Stimulated activated CD4-positive, alpha-beta T cell treated with anti-CD3 and anti-CD28 coated beads, Interleukin-2, amount 100 ng/mL, for 24 hours (primary cell): ENCODE measurements around the gene RGS6.

ENCODE experiments used
- DNase-seq, 2 donors: peaks; one replicate each; pipeline ENCODE4 v3.0.0-alpha.2; 2020

The RGS6 gene

DNA sequence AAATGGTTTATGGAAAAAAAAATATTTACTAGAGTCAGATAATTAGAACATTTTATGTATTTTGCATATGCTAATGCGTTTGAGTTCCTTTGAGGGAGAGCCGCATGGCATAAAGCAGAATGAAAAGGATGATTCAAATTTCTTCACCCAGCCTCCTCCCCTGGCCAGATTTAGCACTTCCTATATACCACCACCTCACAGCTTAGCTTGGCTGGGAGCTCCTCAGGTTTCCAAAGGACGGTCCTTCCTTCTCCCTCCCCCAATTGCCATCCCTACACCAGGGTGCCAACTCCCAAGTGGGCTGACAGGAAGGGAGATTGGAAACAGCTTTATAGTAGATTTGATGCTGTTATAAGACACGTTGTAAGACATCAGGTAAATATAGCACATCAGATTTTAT lies 157.4 kb downstream of the RGS6 start:
- DNase-seq = no peak

DNA sequence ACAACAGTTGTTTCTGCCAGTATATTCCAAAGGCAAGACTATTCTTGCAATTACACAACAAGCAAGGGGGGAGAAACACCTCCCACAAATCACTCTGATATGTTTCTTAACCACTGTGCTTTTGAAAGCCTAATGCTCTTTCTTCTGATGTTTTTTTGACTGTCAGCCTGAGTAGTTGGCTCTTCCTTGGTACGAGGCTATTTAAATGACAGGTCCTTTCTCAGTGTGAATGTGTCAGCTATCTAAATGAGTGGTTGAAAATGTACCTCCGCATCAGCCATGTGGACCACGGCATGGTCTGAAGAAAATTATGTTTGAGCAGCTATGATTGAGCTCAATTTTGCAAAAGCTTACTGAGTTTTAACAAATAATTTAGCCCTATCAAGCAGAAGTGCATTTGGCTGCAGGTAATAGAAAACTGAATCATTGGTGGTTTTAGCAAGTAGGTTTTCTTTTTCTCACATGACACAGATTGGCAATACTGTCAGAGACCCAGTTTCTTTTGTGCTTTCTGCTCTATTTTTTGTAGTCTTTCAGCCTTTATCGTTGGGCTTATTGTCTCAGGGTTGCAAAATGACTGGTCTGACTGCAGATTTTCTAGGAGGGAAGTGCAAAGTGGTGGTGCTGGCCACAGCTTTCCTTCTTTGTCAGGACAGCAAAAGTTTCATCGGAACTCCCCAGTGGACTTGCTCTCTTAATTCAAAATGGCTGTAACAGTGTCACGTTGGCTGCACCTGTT lies 162.8 kb downstream of the RGS6 start:
- no peak for DNase-seq

DNA sequence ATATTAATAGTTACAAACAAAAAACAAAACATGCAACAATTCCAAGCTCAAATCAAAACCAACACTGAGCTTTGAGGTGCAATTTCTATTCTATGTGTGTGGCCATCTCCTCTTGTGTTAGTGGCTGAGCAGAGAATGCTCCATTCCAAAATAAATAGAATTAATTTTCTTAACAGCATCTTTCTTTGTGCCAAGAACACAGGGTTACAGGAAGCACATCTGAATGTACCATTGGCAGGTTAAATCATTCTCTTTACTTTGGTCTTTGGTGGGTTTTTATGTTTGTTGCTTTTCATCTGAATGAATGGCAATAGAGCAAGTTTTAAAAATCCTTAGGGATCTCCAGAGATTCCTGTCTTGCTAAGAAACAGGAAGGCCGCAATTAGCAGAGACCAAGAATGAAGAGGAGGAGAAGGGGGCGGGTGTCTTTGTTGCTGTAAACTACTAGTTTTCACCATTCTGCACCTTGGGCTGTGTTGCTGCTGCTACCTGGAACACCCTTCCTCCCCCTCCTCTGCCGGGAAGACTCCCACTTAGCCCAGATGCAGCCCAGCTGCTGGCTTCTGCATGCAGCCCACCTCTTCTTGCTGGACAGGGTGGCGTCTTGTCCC lies 165.0 kb downstream of the RGS6 start:
- DNase-seq = no peak

DNA sequence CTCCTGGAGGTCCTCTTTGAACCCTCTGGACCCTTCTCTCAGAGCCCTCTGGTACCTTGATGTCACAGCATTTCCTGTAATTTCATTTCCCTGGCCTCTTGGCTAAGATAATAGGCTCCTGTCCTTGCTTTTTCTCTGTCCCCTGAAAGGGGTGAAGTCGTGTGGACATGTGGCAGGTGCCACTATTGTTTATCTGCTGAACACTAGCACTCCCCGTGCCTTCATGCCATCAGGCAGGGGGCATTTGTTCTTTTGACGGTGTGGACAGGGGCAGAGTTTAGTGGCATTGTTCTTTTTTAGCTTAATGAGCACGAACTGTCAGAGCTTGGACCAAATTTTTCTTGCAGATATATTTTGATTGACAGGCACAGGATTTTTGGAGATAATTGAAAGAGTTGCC lies 166.0 kb downstream of the RGS6 start:
- no peak for DNase-seq

DNA sequence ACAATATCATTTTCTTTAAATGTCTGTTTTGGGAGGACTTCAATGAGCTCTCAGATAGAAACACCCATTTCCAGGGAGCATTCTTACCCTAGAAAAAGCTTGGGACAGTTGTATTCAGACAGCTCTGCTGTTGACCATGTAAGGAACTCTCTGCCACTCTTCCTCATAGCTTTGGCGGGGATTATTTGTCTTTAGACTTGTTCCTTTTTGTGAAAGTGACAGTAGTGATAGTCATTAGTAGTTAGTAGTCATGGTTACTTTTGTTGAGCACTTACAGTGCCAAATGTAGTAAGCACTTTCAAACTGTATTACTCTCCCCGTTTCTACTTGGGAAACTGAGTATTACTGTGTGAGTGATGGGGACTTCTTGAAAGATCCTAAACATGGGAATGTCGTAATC lies 167.3 kb downstream of the RGS6 start:
- DNase-seq = no peak

DNA sequence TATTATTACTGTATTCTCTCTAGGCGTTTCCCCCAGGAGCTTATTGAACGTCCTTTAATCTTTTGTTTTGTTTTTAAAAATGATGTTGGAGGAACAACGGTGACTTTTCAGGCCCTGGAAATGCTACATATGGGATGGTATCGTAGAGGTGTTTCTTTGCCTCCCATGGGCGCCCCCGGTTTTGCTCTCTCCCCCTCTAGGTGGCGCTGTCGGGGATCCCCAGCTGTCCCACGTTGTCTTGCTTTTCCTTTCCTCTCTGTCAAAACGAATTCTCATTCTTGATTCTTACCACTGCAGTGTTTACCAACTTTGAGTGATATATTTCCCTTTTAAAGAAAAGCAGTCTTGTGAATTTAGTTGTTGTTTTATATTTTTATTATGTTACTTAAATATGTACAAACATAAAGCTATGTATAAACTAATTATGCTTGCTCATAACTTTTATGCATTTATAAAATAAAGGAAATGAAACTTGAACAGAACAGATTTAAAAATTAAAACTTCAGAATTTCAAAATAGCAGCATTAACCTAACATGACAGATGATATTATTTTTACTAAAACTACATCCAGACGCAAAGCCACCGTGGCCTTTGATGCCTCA lies 171.9 kb downstream of the RGS6 start:
- peak; percentile 46 to 62 for DNase-seq

DNA sequence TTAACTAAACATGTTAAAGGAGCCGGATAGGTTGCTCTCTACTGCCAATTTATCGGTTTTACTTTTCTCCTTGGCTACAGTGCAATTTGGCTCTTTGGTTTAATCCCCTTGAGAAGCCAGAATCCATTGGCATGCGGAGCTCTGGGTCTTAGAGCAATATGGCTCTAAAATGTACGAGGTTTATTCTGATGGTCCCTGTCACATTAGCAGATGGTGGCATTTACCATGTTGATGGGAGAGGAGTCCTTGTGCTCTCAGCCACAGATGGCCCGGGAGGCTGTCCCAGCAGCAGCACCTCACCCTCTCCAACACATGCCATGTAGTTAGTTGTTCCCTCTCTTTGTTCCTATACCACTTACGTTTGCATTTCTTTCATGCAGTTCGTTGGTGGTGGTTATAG lies 179.7 kb downstream of the RGS6 start:
- DNase-seq = no peak

DNA sequence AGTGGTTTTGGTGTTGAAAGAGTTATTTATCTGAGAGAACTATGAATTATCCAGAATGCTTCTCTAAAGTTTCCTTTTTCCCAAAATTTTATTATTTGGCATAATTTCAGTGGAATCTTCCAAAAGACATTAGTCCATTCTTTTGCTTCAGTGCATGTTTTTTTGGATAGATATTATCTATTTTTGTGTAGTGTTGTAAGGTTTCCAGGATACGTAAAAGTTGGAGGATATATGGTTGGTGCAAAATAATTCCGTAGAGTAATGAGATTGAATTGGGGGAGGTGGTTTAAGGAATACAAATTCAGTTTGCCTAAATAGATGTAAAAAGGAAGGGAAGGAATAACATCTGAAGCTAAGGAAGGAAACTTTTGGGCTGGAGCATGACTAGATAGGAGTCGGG lies 186.6 kb downstream of the RGS6 start:
- no peak for DNase-seq

DNA sequence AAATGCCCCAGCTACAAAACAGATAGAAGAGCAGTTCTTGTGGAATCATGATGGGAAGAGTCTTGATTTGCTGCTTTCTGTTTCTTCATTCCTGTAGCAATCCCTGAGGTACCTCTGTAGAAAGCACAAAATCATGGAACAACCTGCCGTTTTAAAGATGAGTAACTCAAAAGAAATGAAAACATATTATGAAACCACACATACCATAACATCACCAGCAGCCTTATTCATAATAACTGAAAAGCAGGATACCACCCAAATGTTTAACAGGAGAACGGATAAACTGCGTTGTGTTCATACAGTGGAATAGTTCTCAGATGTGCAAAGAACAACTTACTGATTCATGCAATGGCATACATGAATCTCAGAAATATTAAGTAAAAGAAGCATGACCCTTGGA lies 188.1 kb downstream of the RGS6 start:
- no peak for DNase-seq

DNA sequence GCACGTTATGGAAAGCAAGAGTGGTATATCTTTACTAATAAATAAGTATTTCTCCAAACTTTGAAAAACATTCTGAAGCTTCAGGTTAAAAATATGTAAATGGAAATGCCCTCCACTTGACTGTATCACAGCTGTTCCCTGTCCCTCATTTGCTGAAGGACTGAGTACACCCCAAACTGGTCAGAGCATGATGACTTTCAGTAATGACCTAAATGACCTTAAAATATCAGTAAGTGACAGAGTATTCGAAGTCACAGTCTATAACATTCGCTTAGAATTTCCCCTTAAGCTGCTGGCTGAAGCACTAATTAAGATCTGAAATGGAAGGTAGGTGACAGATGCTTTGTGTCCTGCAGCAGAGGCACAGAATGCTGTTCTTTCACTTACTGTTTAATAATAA lies 191.5 kb downstream of the RGS6 start:
- DNase-seq = no peak

DNA sequence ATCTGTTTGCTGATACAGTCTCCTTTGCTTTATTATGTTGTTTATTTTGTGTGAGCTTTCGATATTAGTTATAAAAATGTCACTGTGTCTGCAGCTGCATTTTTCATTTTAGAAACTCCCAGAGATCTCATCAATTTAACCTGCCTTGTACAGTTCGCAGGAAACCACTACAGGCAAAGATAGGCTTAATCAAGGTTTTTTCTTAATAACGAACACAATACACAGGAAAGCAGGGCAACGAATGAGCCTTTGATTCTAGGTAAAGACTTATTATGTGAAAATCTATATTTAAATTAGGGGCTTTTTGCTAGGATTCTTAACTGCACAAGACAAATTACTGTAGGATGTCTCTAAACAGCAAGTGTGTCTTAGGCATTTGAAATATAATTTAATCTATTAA lies 191.9 kb downstream of the RGS6 start:
- no peak for DNase-seq

DNA sequence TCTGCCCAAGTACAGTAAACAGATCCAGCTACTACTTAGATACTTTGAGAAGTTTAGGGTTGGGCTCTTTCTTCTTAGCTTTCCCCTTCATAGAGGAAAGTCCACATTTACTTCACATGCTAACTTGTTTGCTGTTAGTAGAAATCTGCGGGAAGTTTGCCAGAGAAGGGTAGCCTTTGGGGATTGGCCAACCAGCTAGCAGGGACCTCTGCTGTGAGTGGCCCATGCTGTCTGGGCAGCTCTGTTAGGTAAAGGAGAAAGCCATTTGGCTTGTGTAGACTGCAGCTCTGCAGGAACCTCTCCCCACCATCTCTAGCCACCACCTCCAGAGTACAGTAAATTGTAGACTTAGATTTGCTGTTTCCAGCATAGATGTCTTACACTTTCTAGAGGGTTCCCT lies 193.9 kb downstream of the RGS6 start:
- no peak for DNase-seq

DNA sequence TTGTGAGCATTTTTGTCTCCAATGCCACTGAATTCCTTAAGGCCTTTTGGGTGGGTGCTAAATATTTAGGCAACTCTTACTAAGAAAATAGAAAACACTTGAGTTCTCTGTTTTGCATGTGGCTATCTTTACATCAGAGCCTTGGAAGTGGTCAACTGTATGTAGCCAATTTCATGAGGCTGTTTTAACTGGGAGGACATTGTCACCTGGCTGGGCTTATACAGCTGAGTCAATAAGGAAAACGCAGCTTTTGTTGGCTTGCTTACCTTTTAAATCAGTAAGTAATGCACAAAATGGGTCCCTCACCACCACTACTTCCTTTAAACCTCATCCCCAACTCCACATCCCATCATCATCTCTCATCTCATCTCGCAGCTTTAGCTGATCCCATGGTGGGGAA lies 194.3 kb downstream of the RGS6 start:
- no peak for DNase-seq

DNA sequence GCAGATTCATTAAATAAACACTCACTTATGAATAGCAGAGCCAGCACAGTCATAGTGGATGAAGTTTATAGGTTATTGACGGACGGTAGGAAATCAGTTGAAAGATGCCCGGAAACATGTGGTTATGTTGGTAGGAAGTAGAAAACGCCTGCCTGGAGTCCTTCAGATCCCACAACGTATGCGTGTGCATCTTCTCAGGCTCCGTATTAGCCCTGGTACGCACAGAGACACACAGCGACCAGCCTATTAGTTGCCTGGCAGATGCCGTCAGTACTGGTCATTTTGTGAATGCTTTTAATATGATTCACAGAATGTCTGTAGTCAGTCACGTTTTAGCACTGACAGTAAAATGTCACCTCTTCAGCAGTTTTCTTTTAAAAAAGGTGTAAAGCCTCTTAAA lies 196.4 kb downstream of the RGS6 start:
- DNase-seq = no peak

DNA sequence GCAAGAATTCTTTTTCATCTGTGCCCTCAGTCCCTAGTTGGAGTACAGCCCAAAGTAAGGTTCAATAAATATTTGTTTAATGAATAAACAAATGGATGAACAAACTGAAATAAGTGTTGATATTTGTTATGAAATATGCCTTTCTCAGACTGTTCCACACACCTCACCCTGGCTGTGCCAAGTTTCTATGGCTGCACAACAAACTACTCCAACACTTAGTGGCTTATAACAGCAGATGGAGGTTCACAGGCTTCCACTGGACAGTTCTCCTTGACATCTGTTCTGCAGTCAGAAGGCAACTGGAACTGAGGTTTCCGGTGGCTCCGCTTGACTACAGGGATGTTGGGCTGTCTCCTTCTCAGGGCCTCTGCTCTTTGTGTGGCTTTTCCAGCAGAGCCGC lies 197.1 kb downstream of the RGS6 start:
- DNase-seq = no peak

DNA sequence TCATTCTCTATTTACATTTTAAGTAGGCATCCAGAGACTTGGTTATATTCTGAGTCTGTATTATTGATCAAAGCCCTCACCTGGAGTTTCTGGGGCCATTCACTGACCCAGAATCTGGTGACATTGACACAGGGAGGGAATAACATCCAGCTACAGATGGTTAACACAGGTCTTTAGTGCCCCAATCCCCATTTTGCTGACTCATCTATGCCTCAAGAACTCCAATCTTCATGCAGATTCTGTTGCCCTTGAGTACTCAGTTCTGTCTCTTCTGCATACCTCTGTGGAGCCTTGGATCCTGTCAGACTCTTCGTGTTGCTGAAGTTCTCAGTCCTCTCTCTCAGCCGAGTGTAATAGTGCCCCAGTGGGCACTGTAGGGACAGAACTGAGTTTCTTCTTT lies 208.9 kb downstream of the RGS6 start:
- no peak for DNase-seq

DNA sequence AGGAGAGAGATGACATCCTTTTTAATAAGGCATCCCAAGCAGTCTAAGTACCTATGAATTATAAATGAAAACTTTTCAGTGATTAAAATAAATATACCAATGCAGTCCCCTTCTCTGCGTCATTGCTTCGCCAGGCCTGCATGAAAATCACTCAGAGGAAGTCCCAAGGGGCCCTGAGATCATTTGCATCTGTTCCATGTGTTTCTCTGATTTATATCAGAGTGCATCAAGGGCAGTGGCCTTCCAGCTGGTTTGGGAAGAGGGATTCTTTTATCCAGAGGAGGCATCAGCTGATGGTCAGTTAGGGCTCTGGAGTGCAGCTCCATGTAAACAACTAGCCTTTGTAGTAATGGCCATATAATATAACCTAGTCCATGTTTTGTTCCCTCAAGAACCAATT lies 210.1 kb downstream of the RGS6 start:
- DNase-seq = no peak

DNA sequence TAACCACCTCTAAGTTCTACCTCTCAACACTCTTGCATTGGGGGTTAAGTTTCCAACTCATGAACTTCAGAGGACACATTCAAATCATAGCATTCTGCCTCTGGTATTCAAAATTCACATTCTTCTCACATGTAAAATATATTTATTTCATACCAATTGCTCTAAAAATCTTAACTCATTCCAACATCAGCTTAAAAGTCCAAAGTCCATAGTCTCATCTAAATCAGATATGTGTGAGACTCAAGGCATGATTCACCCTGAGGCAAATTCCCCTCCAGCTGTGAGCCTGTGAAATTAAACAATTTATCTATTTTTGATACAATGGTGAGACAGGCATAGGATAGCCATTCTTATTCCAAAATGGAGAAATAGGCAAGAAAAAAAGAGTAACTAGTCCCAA lies 214.0 kb downstream of the RGS6 start:
- no peak for DNase-seq

DNA sequence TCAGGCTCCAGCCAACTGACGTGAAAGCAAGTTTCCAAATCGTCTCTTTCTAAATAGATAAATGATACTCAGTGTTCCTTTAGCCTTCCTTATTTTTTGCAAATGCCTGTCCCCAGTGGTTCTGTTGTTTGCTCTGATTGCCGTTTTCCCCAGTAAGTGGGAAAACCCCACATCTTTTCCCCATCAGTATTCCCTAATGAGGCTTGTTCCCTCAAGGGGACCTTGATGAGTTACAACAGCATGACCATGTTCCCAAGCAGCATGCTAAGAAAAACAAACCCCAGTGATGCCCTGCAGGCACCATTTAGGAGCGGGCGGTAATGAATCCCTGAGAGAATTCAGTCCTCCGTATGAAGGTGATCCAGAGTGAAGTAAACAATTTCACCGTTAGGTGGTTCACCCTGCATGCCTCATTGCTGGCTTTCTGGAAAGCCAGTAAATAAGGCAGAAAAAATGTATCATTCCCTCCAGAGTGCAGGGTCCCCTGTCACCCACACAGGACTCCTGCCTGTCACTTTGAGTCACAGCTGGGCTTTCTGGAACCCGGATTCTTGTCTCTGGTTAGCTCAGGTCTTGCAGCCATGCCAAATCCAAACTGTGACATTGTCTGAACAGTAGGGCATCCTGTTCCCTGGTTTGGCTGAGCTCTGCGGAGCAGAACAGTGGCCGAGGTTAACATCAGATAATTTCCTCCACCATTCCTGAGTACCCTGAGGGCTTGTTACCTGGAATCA lies 222.6 kb downstream of the RGS6 start:
- no peak for DNase-seq

DNA sequence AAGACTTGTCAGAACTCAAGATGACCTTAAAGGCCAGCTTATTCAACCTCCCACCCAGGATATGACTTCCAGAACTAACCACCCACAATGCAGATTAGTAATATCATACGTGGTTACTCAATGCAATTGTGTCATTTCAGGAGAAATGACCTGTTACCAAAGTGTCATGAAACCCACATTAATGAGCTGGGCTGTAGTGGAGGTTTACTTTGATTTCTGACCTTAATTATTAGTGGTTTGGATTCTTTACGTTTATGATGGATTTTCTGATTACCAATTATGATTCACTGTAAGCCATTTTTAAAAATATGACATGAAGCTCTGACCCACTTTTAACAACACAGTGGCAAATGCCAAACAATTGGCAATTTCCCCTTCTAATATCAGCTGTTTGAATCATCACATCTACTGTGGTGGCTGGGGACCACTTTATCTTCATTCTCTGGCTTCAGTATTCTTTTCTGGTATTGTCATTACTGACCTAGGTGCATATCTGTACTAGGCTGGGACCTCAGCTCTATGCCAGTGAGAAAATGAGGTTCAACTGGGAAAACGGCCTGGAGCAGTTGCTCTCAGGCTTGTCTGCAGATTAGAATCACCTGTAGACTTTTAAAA lies 223.3 kb downstream of the RGS6 start:
- no peak for DNase-seq

DNA sequence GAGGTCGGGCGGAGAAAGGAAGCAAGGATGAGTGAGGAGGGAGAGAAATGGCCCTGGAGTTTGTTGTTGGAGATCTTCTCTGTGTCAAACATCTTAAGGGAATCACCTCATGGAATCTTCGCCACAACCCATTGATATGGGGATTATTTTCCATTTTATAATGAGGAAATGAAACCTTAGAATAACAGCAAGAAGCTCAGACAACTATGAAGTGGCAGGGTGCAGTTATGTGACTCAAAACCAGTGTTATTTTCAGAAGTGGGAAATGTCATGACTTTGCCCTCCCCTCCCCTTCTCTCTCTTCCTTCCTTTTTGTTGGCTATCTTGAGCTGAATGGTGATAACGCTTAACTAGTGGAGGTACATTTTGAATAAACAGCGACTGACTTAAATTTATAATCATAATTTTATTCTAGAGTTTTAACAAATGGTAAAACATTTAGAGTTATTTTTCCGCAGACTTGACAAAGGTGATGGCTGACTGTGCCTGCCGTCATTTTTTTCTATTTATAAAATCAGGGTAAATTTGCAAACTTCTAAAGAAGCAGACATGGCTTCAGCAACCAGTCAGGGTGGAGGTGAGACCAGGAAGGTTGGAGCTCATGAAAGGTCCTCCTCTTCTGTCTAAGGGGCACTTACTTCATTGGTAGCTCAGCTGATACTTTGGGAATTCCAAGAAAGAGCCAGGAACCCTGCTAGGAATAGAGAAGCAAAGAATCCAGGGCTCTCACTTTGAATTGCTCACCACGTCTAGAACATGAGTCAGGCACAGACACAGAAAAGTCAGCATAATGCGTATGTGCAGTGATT lies 232.4 kb downstream of the RGS6 start:
- DNase-seq = no peak

DNA sequence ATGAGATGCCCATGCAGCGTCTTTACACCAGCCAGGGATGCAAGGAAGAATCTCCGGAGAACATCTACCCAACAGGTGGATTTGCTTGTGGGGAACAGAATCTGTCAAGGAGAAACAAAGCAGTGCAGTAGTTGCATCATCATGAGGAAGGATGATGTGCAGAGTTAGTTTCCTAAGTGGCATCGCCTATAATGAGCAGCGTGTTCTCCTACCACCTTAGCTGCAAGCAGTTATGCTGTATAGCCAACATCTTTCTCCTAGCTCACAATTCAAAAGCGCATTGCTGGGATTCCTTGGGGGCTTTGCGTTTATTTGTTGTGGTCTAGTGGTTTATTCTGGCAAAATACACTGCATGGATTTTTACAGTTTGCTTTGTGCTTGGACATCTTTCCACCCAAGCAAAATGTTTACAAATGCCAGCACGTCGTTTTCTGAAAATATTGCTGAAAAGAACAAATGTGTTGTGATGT lies 233.0 kb downstream of the RGS6 start:
- no peak for DNase-seq

DNA sequence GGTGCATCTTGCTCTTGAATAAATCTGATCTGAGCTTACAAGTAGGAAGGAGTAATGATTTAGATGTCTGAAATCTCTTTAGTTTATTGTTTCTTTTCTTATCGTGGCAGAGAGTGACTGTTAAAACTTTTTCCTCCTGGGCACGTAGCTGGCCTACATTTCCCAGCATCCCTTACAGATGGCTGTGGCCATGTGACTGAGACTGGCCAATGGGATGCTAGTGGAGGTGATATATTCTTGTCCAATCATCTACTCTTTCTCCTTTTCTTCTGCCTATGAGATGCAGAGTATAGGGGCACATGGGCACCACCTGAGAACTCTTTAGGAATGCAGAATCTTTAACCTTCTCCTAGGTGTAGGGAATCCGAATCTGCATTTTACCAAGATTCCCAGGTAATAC lies 237.3 kb downstream of the RGS6 start:
- DNase-seq = no peak
